K562 (cell line): ENCODE data around the gene PCAT6.

Source experiments
- CEBPG ChIP-seq, 3 experiments: fragments of 200-800 bp in 1 of 3; sonication (Bioruptor generic) in 1 of 3; sonication (generic) in 1 of 3; formaldehyde crosslinking in 1 of 3; IDR thresholded peaks in 2 of 3; conservative IDR thresholded peaks in 1 of 3; 2 replicates each; pipeline versions ENCODE4 v1.6.1 to v1.8.0; 2016 to 2022; ENCODE audit warnings: missing compliant biosample characterization in 2 of 3, missing genetic modification characterization in 2 of 3, mild to moderate bottlenecking in 1 of 3, missing genetic modification reagents in 1 of 3
- CTCF ChIP-seq, 3 experiments: IDR thresholded peaks in 2 of 3; conservative IDR thresholded peaks in 1 of 3; 2 replicates each; pipeline ENCODE4 v1.5.1; 2011 to 2012; ENCODE audit warnings: low read length in 3 of 3, mild to moderate bottlenecking in 3 of 3, control low read depth in 2 of 3, improper control_type of control experiment in 1 of 3, inconsistent platforms in 1 of 3, low read depth in 1 of 3, mixed read lengths in 1 of 3, moderate library complexity in 1 of 3; ENCODE audit not compliant: insufficient read depth in 2 of 3
- GABPA ChIP-seq: fragments of 200-800 bp; sonication (Bioruptor generic); conservative IDR thresholded peaks from 2 replicates; pipeline ENCODE4 v1.6.1; 2016; ENCODE audit warnings: low read depth, missing genetic modification characterization, missing compliant biosample characterization
- HIVEP1 ChIP-seq: fragments of 250-450 bp; sonication (Bioruptor Pico); IDR thresholded peaks from 2 replicates; pipeline ENCODE4 v1.4.0; 2020; ENCODE audit warnings: mild to moderate bottlenecking
- MYBL2 ChIP-seq, 2 experiments: fragments of 450-650 bp in 1 of 2; sonication (generic) in 1 of 2; formaldehyde crosslinking in 1 of 2; IDR thresholded peaks; 2 replicates each; pipeline versions ENCODE4 v1.6.1 to v1.8.1; 2017 to 2022; ENCODE audit warnings: borderline replicate concordance in 1 of 2, inconsistent platforms in 1 of 2, low read depth in 1 of 2, mild to moderate bottlenecking in 1 of 2, missing genetic modification reagents in 1 of 2, moderate library complexity in 1 of 2
- POLR2A ChIP-seq: fragments of 450-650 bp; conservative IDR thresholded peaks from 2 replicates; pipeline ENCODE4 v1.6.1; 2016
- SIX5 ChIP-seq, 2 experiments: IDR thresholded peaks; 2 replicates each; pipeline ENCODE4 v1.6.1; 2011; ENCODE audit warnings: low read length in 2 of 2, borderline replicate concordance in 1 of 2, low read depth in 1 of 2, mild to moderate bottlenecking in 1 of 2, moderate library complexity in 1 of 2; ENCODE audit not compliant: insufficient read depth in 1 of 2
- ZNF263 ChIP-seq: sonication (generic); formaldehyde crosslinking; IDR thresholded peaks from 2 replicates; pipeline ENCODE4 v1.8.0; 2022; ENCODE audit warnings: mild to moderate bottlenecking, missing genetic modification reagents, borderline replicate concordance
- TF ChIP-seq, protein P1 (sequence below): sonication (generic); formaldehyde crosslinking; IDR thresholded peaks from 2 replicates; pipeline ENCODE4 v1.8.1; 2023; ENCODE audit warnings: mild to moderate bottlenecking, missing genetic modification reagents

- TF ChIP-seq MYBL2 (IDR thresholded peaks at IDR 0.05; ENCODE audit: low read depth) (no peak), MYBL2 (CRISPR knock-in tag; IDR thresholded peaks at IDR 0.05; ENCODE audit: borderline replicate concordance) (no peak), SIX5 (IDR thresholded peaks at IDR 0.05; ENCODE audit: borderline replicate concordance in 1 of 2, insufficient read depth in 1 of 2, low read depth in 1 of 2, low read length in 2 of 2) (no peak), CEBPG (CRISPR knock-in tag; IDR thresholded peaks at IDR 0.05) (no peak), CEBPG (tag; conservative IDR thresholded peaks at IDR 0.05 in 1 of 2, IDR thresholded peaks at IDR 0.05 in 1 of 2) (no peak), CTCF (IDR thresholded peaks at IDR 0.05 in 2 of 3, conservative IDR thresholded peaks at IDR 0.05 in 1 of 3; ENCODE audit: insufficient read depth in 2 of 3, low read depth in 1 of 3, low read length in 3 of 3) (no peak), ZNF263 (CRISPR knock-in tag) (no peak), HIVEP1 (CRISPR knock-in tag) (no peak), POLR2A (no peak), GABPA (no peak)
- TF ChIP-seq, protein P1, sequence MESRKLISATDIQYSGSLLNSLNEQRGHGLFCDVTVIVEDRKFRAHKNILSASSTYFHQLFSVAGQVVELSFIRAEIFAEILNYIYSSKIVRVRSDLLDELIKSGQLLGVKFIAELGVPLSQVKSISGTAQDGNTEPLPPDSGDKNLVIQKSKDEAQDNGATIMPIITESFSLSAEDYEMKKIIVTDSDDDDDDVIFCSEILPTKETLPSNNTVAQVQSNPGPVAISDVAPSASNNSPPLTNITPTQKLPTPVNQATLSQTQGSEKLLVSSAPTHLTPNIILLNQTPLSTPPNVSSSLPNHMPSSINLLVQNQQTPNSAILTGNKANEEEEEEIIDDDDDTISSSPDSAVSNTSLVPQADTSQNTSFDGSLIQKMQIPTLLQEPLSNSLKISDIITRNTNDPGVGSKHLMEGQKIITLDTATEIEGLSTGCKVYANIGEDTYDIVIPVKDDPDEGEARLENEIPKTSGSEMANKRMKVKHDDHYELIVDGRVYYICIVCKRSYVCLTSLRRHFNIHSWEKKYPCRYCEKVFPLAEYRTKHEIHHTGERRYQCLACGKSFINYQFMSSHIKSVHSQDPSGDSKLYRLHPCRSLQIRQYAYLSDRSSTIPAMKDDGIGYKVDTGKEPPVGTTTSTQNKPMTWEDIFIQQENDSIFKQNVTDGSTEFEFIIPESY (CRISPR knock-in tag), result no peak
These were observed 27.1 kb downstream of the PCAT6 start for GRCh38 chr1:202837746-202838262.
